Measurements from ENCODE around the gene MAP3K5.
A peak's percentile ranks its signal among the peaks of the same experiment; 100 is the strongest.

Gene MAP3K5

DNA sequence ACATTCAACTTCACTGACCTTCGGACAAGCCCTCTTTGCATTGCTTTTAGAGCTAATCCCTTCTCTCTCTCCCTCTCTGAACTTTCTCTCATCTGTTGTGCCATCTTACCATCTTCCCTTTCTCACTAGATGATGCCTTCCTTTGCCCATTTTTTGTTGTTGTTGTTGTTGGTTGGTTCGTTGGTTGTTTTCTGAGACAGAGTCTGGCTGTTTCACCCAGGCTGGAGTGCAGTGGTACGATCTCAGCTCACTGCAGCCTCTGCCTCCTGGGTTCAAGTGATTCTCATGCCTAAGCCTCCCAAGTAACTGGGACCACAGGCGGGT is 18.8 kb downstream of the MAP3K5 start:
- no peak for DNase-seq (ENCODE audit: low spot score)

- DNase-seq (ENCODE audit: low spot score): no peak
Measured at GRCh38 chr6:136772685-136773472, 19.4 kb downstream of the MAP3K5 start.

GRCh38 chr6:136771306-136771705 is 21.0 kb downstream of the MAP3K5 start:
- no peak for DNase-seq (ENCODE audit: low spot score)

DNA sequence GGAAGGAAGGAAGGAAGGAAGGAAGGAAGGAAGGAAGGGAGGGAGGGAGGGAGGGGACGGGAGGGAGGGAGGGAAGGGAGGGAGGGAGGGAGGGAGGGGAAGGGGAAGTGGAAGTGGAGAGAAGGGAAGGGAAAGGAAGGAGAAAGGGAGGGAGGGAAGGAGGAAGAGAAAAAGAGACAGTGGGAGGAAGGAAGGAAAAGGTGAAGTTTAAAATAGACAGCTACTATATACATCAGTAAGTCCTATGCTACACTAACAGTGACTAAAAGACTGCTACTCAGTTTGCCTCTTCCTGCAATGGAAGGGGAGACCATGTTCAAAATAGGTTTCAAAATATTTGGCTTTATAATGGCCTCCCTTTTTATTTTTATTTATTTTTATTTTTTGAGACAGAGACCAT is 22.5 kb downstream of the MAP3K5 start:
- DNase-seq (ENCODE audit: low spot score): no peak

- DNase-seq (ENCODE audit: low spot score): no peak
Measured at GRCh38 chr6:136769124-136769523, 23.2 kb downstream of the MAP3K5 start.

- DNase-seq (ENCODE audit: low spot score): no peak
Measured at GRCh38 chr6:136767570-136768309, 24.5 kb downstream of the MAP3K5 start.

GRCh38 chr6:136767103-136767502 is 25.2 kb downstream of the MAP3K5 start:
- no peak for DNase-seq (ENCODE audit: low spot score)

DNA sequence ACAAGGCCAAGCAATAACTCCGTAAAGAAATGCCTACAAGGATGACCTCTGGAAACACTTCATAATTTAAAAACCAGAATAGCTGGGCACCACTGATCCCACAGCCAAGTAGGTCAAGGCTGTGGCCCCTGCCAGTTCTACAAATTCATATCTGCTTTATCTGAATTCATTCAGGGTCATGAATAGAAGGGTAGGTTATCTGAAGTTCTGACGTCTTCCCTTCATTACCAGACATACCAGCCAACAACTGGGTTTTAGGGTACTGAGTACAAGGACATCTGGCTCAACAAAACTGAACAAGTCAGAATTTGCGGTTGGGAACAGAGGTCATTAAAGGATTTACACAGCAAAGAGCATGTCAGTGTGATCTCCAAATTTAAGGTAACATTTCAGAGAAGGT is 26.0 kb downstream of the MAP3K5 start:
- DNase-seq (ENCODE audit: low spot score): no peak

GRCh38 chr6:136764517-136764993 is 27.7 kb downstream of the MAP3K5 start:
- DNase-seq (ENCODE audit: low spot score): peak; percentile 61

DNA sequence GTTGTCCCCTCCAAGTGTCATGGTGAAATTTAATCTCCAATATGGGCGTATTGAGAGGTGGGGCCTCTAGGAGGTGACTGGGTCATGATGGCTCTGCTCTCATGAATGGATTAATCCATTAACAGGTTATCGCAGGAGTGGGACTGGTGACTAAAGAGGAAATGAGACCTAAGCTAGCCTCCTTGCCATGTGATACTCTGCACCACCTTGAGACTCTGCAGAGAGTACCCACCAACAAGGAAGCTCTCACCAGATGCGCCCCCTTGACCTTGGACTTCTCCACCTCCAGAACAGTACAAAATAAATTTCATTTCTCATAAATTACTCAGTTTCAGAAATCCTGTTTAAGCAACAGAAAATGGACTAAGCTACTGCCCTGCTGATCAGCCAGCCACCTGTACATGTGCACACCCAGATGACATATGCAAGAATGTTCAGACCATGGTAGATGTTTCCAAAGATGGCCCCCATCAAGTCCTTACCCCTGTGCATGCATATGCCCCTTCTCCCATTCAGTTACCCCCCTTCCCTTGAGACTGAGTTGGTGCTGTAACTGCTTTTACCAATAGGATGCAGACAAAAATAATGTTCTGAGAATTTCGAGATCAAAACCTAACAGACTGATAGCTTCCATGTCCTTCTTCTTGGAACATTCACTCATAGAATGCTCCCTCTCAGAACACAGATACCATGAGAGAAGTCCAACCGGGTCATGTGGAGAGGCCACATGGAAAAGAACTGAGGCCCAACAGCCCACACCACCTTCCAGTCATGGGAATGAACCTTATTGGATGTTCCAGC is 28.4 kb downstream of the MAP3K5 start:
- no peak for DNase-seq (ENCODE audit: low spot score)

DNA sequence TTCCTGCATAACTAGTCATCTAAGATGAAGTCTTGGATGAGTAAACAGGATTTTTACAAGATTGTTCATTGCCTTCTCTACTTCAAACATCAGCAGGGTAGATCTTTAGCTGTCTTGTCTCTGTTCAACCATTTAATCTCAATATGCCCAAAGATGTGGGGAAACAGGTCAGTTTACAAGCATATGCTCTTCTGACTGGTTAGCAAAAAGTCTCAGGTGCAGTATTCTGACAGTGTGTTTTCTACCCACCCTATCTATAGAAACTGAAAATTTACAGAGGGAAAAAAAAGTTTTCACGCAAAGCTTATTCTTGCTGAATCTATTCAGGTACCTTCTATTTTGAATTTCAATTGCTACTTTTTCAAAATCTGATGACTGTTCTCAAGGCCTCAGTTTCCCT is 29.0 kb downstream of the MAP3K5 start:
- DNase-seq (ENCODE audit: low spot score): no peak

GRCh38 chr6:136762022-136762975 is 30.0 kb downstream of the MAP3K5 start:
- DNase-seq (ENCODE audit: low spot score): no peak

- DNase-seq (ENCODE audit: low spot score): no peak
Measured at GRCh38 chr6:136761227-136761922, 30.9 kb downstream of the MAP3K5 start.

DNA sequence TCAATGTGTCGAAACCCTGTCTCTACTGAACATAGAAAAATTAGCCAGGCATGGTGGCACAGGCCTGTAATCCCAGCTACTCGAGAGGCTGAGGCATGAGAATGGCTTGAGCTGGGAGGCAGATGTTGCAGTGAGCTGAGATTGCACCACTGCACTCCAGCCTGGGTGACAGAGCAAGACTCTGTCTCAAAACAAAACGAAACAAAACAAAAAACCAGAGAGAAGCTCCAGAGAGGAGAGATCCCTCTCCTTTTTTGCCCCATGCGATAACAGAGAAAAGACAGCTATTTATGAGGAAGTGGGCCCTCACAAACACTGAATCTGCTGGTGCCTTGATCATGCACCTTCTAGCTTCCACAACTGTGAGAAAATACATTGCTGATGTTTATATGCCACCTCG is 31.5 kb downstream of the MAP3K5 start:
- peak; percentile 48 for DNase-seq (ENCODE audit: low spot score)

DNA sequence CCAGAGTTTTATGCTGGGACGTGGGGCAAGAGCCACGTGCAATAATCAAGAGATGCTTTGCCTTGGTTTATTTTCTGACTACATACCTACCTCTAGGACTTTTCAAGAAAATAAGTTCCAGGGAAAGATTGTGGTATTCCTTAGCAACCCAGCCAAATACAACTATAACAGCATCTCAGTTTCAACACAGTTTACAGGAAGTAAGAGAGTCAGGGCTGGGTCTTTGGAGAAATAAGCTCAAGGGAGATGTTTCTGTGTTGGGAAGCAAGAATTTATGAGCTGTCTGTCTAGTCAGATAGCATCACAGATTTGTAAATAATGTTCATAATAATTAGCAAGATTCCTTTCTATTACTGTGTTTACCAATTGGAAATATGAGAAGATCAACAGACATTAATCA is 35.1 kb downstream of the MAP3K5 start:
- DNase-seq (ENCODE audit: low spot score): no peak

- DNase-seq (ENCODE audit: low spot score): no peak
Measured at GRCh38 chr6:136754820-136755219, 37.5 kb downstream of the MAP3K5 start.

DNA sequence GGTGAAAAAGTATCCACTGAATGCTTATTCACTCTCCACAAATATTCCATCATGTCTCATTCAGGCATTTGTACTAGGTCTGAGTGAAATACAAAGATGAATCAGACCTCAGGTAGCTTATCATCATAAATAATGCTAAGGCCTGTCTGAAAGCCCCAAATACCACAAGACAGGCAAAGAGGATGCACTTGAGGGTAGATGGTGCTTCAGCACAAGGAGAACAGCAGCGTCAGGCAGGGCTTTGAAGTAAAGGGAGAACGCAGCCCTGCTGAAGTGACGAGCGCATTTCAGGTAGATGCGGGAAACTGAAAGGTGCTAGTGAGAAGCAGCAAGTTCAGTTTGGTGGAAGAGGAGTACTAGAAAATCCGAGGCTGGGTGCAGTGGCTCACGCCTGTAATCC is 38.7 kb downstream of the MAP3K5 start:
- no peak for DNase-seq (ENCODE audit: low spot score)

DNA sequence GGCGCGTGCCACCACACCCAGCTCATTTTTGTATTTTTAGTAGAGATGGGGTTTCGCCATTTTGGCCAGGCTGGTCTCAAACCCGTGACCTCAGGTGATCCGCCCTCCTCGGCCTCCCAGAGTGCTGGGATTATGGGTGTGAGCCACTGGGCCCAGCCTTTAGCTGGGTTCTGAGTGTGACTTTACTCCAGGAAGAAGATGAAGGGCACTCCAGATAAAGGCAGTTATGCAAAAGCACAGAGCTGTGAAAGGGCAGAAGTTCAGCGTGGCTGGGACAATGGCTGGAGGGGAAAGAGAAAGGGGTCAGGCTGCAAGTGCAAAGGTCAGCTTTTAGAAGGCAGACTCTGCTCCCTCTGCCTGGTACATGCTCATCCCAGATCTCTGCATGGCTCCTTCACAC is 39.7 kb downstream of the MAP3K5 start:
- DNase-seq (ENCODE audit: low spot score): no peak

DNA sequence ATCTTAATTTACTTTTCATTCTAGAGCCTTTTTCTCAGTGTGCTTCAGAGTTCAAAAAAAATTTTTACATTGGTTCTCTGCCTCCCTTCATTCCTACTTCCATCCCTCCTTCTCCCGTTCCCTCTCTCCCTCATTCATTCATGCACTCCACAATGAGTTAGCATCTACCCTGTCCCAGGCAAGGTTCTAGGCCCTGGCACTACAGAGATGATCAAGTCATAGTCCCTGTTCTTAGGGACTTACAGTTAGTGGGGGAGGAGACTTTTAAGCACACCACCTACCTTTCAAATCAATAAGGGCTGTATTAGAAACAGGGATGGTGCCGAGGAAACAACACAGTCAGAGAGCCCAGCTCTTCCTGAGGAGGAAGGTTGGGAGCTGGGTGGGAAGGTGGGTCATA is 40.3 kb downstream of the MAP3K5 start:
- no peak for DNase-seq (ENCODE audit: low spot score)

GRCh38 chr6:136751522-136751956 is 40.7 kb downstream of the MAP3K5 start:
- peak; percentile 22 for DNase-seq (ENCODE audit: low spot score)
